ENCODE results near the gene FAM111A. TPM values are rescaled to one million over a fixed set of nuclear protein-coding genes. Genes with fewer than 3 reads are reported as not detected.

Gene FAM111A
- total RNA-seq, 6 experiments from 2014 or later: 10.8 to 19.5 (median 16.6) TPM

DNA sequence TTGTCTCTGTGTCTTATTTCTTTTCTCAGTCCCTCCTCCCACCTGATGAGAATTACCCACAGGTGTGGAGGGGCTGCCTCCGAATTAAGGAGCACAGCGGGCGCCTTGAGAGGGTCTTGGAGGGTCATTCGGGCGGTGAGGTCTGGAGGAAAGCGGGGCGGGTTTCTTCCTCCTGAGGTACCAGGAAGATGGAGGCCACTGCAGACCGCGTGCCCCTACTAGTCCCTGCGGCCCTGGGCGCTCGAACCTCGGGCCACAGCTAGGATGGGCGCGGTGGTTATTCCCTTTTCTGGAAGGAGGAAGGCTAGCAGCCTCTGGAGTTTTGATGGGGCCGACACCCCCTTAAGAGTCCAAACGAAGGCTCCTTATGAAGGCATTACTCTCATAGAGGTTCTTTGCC, 5.5 kb upstream of the FAM111A start:
- no peak for DNase-seq
- intact Hi-C loops (cut with DNase I): no loop called here

GRCh38 chr11:59138643-59139042, 4.0 kb upstream of the FAM111A start:
- intact Hi-C loops (cut with DNase I): no loop called here
- Histone ChIP-seq H3K9me3 (no peaks in the 10 kb centered on the region), H3K4me3 (no peak overlapping the region), H3K4me1 (peaks cover 0 to 15% (median 4%) of the 10 kb centered on the region in 4 donors), H3K27me3 (no peaks in the 10 kb centered on the region), H3K27ac (no peak overlapping the region), H3K36me3 (peaks cover 0 to 11% (median 0%) of the 10 kb centered on the region in 4 donors)
- no peak for TF ChIP-seq CTCF (IDR thresholded peaks at IDR 0.05)
- ATAC-seq: no peak
- no peak for DNase-seq
- WGBS (ENCODE audit: insufficient coverage, low coverage, low lambda C conversion rate, missing lambda C conversion rate): 44% methylated on average over 2 of the region's 2 CpGs

More for the DNA sequence above, 5.5 kb upstream of the FAM111A start:
- no peak for ATAC-seq
- no peak for TF ChIP-seq POLR2A (IDR thresholded peaks at IDR 0.05)
- TF ChIP-seq CTCF (IDR thresholded peaks at IDR 0.05): no peak
- WGBS (ENCODE audit: insufficient coverage, low coverage, low lambda C conversion rate, missing lambda C conversion rate): 60% methylated on average over 1 of the region's 17 CpGs
- no peak overlapping the region for H3K27ac ChIP-seq
- no peak overlapping the region for H3K4me3 ChIP-seq
- peaks cover 0 to 10% (median 2%) of the 10 kb centered on the region in 4 donors for H3K4me1 ChIP-seq
- H3K9me3 ChIP-seq: no peaks in the 10 kb centered on the region
- H3K27me3 ChIP-seq: no peaks in the 10 kb centered on the region
- H3K36me3 ChIP-seq: peaks cover 0 to 12% (median 0%) of the 10 kb centered on the region in 4 donors

- H3K27me3 ChIP-seq: no peaks in the 10 kb centered on the region
- intact Hi-C loops (cut with DNase I): no loop called here
- no peaks in the 10 kb centered on the region for H3K36me3 ChIP-seq
- peaks cover 0 to 25% (median 10%) of the 10 kb centered on the region in 4 donors for H3K4me1 ChIP-seq
- 90% methylated on average over 4 of the region's 4 CpGs for WGBS (ENCODE audit: insufficient coverage, low coverage, low lambda C conversion rate, missing lambda C conversion rate)
- H3K27ac ChIP-seq: no peak overlapping the region
- TF ChIP-seq CTCF (IDR thresholded peaks at IDR 0.05): no peak
- no peak for TF ChIP-seq POLR2A (IDR thresholded peaks at IDR 0.05)
- ATAC-seq (no peak), DNase-seq (no peak)
- H3K4me3 ChIP-seq: no peak overlapping the region
- no peaks in the 10 kb centered on the region for H3K9me3 ChIP-seq
These were observed 1.5 kb upstream of the FAM111A start for GRCh38 chr11:59141191-59141590.

DNA sequence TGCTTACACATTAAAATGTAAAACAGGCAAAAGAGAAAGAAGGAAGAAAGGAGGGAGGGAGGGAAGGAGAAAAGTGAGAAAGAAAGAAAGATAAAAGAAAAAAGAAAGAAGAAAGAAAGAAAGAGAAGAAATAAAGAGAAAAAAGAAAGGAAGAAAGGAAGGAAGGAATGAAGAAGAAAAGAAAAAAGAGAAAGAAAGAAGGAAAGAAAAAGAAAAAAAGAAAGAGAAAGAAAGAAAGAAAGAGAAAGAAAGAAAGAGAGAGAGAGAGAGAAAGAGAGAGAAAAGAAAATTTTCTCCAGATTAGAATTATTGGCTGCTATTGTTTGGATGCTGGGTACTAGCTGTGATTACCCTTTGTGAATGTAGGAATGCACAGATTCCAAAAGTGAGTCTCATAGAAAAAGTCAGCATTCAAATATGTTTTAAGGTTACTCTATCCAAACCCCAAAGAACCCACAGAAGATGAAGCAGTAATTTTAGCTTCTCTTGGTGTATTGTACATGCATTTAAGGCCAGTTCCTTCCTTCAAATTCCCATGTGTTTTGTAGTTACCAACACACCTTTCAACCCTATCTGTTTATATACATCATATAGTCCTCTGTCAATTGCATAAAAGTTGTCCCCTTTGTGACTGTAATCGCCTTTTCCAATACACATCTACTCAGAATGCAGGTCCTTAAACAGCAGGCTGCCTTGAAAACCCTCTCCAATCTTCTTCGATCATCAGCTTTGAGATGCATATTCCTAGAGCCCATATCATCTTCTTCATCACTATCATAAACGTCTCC, 789 bp upstream of the FAM111A start:
- H3K27ac ChIP-seq: peak overlapping the region; percentile 88 to 99 (median 97)
- H3K27me3 ChIP-seq: no peaks in the 10 kb centered on the region
- H3K4me3 ChIP-seq: peak overlapping the region; percentile 71 to 83 (median 80)
- intact Hi-C loops (cut with DNase I): no loop called here
- no peaks in the 10 kb centered on the region for H3K9me3 ChIP-seq
- no peaks in the 10 kb centered on the region for H3K36me3 ChIP-seq
- ATAC-seq (no peak), DNase-seq (no peak)
- no peak for TF ChIP-seq POLR2A (IDR thresholded peaks at IDR 0.05)
- H3K4me1 ChIP-seq: peaks cover 0 to 25% (median 9%) of the 10 kb centered on the region in 4 donors
- WGBS (ENCODE audit: insufficient coverage, low coverage, low lambda C conversion rate, missing lambda C conversion rate): 3% methylated on average over 3 of the region's 3 CpGs

- no peaks in the 10 kb centered on the region for H3K27me3 ChIP-seq
- peak overlapping the region; percentile 88 to 99 (median 97) for H3K27ac ChIP-seq
- no peaks in the 10 kb centered on the region for H3K9me3 ChIP-seq
- ATAC-seq (no peak), DNase-seq (no peak)
- peaks cover 0 to 25% (median 9%) of the 10 kb centered on the region in 4 donors for H3K4me1 ChIP-seq
- WGBS (ENCODE audit: insufficient coverage, low coverage, low lambda C conversion rate, missing lambda C conversion rate): 69% methylated on average over 1 of the region's 1 CpG
- H3K4me3 ChIP-seq: peak overlapping the region; percentile 35 to 60 (median 53)
- TF ChIP-seq CTCF (IDR thresholded peaks at IDR 0.05) (no peak), POLR2A (IDR thresholded peaks at IDR 0.05) (no peak)
- intact Hi-C loops (cut with DNase I): no loop called here
- H3K36me3 ChIP-seq: peaks cover 0 to 1% (median 0%) of the 10 kb centered on the region in 4 donors
These were observed 1.4 kb downstream of the FAM111A start for GRCh38 chr11:59144096-59144495.

Measured in right lobe of liver (tissue), 6 donors.